NCI-H1105 treated with DMSO at 0.1 percent for 48 hours (cell line): ENCODE results near the gene CDRT15.
"Not testable (repeated sequence)": the region's sequence is repeated elsewhere in the genome, so short reads cannot be mapped to it uniquely, and the experiment has no call there.

Source experiments
- DNase-seq: peaks from one replicate; lab custom pipeline; 2025; lab: John Stamatoyannopoulos, UW

Gene CDRT15

DNA sequence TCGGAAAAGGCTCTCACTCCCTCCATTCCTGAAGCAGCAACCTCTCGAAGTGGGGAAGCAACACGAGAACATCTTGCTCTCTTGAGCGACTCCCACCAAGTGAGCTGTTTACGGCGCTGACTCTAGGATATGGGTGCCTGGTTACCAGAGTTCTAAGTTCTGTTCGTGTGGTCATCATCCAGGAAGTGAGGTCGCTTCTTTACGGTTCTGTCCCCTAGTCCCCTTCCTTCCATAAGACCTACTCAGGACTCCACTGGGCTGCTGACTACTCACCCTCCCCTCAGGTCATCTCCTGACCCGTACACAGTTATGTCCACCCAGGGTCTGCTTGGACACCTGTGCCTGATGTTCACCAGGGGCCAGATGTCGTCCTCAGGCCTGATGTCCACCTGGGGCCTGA is at the start of gene CDRT15:
TSS of gene CDRT15 (minus strand) at position 101 of the 400 bp plus-strand sequence. CDS start at position 72, 29 bp downstream.
- DNase-seq = not testable (repeated sequence)

DNA sequence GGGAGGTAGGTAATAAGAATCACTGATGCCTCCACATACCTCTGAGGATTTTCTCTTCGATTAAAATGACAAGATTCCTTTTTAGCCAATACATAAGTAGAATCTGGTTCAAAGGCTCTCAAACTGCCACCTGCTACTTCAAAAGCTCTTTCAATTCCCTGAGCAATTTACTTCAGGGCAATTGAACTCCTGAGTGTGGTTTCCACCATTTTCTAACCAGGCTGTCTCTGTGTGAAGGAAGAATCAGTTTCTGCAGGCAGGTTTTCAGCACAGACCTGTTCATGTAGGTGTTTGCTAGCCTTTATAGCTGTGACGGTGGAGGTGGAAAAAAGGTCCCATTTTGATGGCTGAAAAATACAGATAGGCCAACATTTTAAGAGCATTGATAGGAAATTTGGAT is 46.1 kb upstream of the CDRT15 start:
- peak; percentile 14 for DNase-seq

DNA sequence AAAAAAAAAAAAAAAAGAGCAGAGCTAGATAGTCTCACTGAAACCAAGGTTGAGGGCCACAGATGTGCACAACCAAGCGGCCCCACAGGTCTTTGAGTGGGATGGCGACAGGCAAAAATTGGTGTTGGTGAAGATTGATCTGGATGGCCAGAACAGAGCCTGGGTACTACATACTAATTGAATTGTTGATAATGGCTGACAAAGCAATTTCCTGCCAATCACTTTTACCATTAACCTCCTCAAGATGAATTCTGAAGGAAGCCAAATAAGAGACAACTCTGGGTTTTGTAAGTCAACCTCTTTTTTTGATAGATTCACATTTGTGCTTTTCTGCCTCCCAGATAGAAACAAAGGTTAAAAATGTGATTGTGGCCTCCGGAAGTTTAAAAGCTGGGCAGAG is 44.9 kb upstream of the CDRT15 start:
- no peak for DNase-seq

DNA sequence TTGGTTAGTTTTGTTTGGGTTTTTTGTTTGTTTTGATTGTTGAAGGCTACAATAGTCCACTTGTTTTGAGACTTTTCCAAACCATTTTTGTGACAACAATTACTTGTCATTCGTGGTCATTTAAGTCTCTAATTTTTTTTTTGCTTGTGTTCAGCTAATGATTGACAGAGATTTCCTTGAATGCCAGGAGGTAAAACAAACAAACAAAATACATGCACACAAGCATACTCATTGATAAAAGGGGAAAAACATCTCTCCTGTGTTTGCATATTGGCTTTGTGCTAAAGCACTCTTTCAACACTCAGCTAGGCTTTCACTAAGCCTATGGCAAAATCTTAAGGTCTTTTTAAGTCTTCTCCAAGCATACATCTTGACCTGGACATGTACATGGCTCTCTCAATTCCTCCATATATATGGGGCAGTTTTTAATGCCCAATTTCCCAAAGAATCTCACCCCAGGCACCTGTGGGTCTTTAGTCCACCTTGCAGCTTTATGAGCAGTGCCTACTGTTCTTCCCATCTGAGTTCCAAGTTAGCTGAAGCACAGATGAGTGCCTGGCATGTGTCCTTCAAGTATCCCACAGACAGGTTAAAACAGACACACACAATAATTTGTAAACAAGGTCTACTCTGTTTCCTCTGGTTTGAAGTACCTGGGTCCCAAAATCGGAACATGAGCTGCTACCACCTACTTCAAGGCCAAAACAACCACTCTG is 40.0 kb upstream of the CDRT15 start:
- DNase-seq = no peak

DNA sequence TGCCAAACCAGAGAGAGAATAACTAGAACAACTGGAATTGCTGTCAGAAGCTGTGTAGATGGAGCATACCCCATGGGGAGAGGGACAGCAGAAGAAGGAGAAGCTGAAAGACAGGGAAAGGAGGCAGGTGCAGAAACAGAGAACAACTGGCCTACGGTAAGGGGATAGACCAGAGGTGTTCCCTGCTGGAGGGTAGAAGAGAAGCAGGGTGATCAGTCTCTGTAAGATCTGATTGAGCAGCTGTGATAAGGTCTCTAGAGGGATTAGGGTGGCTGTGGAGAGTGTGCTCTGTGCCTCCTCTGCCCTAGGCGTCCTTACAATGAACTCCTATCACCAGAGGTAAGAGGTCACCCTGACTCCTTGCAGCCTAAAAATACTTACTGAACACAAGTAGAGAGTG is 33.8 kb upstream of the CDRT15 start:
- no peak for DNase-seq

DNA sequence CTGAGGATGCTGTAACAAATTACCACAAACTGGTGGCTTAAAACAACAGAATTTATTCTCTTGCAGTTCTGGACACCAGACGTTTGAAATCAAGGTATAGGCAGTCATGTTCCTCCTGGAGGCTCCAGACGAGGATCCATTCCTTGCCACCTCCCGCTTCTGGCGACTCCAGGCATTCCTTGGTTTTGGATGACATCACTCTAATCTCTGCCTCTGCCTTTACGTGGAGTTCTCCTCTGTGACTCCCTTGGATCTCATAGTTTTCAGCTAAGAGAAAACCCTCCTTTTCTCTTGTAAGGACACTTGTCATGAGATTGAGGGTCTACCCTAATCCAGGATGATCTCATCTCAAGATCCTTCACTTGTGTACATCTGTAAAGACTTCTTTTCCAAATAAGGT is 32.8 kb upstream of the CDRT15 start:
- no peak for DNase-seq

DNA sequence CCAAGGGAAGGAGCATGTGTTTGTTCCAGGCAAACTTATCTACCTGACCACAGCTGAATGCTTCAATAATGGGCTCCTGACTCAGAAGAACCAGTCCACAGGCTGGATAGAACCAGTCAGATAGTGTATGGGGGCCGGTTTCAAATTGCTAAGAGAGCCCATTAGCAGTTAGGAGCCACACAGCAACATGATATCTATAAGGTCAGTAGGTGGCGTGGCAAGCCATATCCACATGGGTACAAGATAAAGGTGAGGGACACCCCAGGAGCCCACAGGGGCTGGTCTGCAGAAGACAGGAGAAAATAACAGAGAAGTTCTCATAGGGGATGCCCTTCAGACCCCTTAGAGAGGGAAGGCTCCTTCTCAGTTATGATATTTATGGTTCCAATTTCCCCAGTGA is 31.6 kb upstream of the CDRT15 start:
- no peak for DNase-seq

DNA sequence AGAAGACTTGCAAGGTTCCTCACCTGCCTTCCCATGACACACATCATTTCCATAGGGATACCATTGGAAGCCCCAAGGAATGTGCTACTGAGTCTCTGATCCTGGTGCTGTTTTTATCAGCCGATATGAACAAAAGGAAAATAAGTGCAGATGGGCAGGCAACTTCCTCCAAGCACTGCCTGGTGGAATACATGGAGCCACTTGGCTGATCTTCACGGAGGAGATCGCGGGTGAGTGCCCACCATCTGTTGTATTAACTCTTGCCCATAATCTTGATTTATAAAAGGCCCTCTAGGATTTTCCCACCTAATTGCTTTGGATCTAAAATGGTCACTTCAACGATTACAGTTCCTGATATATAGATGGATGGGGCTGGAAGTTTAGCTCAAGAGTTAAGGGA is 24.7 kb upstream of the CDRT15 start:
- DNase-seq = no peak

DNA sequence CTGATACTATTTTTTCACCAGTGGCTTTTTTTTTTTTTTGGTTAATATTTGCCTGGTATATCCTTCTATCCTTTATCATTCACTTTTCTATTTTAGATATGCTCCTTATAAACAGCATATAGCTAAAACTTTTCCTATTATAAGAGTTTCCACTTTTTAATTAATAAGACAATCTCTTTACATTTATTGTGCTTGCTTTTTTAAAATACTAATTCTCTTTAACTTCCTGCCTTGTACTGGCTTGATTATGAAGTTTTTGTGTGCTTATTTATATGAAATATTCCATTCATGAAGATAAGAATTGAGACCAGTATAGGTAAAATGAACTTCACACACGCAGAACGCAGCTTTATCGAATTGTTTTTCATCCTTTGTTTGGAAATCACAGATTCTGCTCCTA is 9.0 kb upstream of the CDRT15 start:
- DNase-seq = no peak

DNA sequence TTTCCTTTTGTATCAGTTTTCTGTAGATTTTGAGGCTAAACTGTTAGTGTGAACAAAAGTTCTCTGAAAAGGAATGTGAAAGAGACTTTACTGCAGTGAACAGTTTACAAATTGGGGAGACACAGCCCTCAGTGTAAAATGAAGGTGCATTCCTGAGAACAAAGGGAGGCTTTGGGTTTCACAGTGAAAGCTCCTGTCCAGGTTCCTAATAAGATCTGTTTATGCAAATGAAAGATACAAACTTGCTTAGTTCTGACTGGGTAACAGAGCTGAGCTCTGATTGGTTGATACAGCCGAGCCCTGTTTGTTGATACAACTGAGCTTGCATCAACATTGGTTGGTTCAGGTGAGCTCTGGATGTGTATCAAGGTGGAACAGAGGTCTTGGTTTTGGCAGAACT is 8.3 kb upstream of the CDRT15 start:
- no peak for DNase-seq

DNA sequence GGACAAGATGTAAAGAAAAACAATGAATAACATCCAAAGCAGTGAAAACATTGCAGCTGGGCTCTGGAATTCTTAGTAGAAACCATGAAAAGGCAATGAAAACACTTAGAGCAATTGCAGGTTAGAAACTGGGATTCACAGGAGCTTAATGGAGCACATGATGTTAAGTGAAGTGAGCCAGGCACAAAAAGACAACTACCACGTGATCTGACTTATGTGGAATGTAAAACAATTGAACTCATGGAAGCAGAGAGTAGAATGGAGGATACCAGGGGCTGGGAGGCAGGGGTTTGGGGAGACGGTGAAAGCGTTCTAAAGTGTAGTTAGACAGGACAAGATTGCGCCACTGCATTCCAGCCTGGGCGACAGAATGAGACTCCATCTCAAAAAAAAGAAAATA is 2.6 kb upstream of the CDRT15 start:
- not testable (repeated sequence) for DNase-seq

DNA sequence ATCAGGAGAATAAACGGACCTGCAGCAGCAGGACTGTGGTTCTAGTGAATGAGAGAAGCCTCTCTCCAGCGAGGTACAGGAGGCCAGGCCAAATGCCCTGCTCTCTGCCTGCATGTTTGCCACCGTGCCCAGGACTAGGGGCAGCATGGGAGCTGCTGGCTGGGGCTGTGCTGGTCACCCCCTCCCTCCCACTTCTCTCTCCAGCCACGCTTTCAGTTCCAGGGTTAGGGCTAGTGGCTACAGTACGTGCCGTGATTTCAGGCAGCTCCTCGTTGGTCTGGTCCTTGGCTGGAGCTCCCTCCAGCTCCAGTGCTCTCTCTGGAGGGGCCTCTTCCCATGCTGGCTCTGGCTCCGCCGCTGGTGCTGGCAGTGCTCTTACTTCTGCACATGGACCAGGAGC is 630 bp downstream of the CDRT15 start:
- DNase-seq = not testable (repeated sequence)

DNA sequence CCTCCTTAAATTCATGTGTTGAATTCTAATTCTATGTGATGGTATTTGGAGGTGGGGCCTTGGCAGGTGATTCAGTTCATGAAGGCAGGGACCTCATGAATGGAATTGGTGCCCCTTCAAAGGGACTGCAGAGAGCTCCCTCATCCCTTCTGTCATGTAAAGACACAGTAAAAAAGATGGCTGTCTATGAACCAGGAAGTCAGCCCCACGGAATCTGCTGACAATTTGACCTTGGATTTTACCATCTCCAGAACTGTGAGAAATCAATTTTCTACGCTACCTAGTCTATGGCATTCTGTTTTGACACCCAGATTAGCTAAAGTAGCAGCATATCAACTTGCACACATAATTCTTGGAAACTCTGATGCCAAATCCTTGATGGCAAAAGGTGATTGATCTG is 1.6 kb downstream of the CDRT15 start:
- not testable (repeated sequence) for DNase-seq

DNA sequence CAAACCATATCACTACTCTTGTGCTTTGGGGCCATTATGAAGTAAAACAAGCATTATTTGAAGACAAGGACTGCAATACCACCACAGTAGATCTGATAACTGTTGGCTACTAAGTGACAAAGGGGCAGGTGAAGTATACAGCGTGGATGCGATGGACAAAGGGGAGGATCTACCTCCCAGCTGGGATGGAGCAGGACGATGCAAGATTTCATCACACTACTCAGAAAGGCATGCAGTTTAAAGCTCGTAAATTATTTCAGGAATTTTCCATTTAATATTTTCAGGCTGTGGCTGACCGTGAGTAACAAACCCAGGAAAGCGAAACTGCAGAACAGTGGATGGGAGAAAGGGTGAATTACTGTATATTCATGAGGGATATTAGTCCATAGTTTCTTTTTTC is 5.5 kb downstream of the CDRT15 start:
- not testable (repeated sequence) for DNase-seq

DNA sequence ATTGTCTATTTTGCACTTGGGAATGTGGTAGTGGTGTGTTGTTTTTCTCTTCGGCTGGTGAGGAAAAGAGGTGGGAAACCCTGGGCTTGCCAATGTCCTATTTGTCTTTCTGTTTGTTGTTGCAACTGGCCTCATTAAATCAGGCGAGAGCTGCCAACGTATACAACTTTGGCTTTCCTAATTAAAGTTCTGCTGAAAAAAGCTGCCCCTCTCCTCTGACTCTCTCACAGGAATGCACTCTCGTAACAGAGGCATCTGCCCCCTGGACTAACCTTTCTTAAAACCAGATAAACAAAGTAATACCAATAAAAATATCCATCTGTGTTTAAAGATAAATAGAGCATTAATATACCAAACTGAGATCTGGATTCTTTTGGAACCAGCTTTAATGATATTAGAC is 7.8 kb downstream of the CDRT15 start:
- DNase-seq = no peak

DNA sequence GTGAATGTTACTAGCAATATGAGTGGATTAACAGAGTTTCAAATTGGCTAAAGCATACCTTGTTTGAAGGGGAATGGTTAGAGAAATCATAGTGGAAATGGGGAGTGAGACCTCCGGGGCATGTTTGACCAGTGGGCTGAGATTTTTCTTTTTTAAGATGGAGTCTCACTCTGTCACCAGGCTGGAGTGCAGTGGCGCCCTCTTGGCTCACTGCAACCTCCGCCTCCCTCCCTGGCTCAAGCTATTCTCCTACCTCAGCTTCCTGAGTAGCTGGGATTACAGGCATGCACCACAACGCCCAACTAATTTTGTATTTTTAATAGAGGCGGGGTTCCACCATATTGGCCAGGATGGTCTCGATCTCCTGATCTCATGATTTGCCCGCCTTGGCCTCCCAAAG is 9.6 kb downstream of the CDRT15 start:
- no peak for DNase-seq

DNA sequence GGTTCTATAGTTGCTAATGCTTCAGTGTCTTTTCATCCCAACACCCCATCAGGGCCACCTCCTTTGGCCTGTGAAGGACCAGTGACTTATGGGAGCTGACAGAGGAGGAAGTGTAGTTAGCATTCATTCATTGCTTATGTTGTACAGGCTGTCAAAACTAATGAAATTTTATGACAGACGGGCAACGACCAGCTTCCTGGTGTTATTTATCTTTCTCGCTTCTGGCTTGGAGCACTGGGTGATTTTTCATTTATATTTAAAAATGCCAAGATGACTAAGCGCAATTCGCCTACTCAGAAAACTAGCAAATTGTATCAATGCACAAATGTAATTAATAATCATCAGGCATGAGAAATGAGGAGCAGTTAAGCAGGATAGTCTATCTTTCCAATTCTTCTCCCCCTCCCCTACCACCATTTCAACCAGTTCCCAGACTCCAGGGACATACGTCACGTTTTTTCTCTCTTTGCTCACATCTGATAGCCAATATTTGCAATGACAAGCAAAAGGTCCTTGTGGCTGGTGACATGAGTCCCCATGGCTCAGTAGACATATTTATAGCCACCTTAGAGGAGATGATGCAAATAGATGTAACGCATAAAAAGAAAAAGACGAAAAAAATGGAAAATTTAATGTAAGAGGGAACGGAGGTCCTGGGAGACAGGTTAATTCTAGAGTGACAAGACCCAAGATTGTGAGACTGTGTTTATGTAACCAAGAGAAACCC is 11.2 kb downstream of the CDRT15 start:
- no peak for DNase-seq

DNA sequence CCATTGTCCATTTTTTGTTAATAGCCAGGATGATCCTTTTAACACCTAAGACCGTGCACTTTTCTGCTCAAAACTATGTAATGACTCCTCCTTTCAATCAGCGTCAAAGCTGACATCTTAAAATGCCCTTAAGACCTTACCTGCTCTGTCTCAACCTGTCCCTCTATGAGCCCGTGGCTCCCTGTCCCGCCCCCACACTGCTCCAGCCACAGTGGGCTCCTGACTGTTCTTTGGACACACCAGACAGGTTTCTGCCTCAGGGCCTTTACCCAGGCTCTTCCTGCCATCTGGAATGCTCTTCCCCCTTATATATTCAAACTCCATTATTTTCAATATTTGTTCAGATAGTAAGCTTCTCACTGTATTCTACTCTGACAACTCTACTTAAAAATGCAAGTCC is 14.1 kb downstream of the CDRT15 start:
- DNase-seq = no peak

DNA sequence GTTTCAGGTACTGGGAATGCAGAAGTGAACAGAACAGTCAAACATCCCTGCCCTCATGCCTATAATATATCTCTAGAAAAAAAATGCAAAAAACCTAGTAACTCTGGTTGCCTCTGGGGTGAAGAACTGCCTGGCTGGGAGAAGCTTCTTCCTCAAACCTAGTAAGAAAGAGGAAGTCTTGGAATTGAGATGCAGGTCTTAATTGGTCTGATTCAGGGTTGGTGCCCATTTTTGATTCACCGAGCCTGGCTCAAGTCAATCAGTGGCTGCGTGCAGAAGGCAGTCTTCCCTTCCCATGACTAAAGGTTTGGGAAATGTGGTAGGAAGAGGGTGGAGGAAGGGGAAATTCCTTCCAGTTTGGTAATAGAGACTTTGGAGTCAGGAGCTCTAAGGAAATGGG is 22.4 kb downstream of the CDRT15 start:
- no peak for DNase-seq

DNA sequence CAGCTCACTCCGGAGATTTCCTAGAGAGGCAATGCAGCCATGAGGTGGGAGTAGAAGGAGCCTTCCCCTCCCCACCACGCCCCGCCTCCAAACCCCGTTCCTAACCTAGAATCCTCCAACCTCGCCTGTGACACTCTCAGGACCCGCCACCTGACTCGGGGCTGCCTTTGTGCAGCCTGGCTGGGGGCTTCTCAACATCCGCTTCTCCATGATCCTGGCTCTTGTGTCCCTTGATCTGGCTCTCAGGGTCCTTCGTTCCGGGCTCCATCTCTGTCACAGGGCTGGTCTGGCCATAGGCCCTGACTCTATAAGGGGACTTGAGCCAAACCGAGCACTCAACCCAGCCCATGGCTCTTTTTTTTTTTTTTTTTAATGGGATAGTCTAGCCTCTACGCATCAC is 24.3 kb downstream of the CDRT15 start:
- DNase-seq = no peak

DNA sequence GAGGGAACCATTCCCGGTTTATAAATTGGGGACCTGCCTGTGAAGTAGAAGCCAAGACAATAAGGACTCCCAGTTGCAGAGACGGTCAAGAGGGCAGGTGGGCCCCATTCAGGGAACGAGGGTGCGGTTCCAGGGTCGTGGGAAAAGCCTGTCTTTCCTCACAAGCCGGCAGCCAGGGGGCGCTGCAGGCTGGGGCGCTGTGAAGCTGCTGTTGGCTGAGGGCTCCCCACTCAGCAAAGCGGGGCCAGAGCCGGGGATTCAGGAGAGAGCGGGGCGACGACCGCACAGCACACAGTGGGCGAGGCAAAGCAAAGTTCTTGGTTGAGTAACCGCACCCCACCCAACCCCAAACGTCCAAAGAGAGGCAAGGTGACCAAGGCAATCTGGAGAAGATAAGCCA is 24.9 kb downstream of the CDRT15 start:
- no peak for DNase-seq

DNA sequence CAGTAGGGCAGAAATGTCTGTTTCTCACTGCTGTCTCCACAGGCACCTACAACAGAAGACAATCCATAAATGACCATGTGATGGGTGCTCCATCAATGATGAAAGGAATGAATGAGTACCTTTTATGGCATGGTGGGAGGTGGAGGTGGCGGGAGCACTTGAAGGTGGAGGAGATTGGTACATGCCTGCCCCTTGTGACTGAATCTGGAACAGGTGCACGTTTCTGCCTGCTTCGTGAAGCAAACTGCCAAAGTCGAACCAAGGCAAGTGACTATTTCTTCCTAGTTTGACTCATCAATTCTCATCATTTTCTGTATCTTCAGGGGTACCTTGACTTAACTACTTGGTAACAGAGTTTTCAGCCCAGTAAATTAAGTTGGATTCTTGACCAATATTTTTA is 25.4 kb downstream of the CDRT15 start:
- DNase-seq = no peak

DNA sequence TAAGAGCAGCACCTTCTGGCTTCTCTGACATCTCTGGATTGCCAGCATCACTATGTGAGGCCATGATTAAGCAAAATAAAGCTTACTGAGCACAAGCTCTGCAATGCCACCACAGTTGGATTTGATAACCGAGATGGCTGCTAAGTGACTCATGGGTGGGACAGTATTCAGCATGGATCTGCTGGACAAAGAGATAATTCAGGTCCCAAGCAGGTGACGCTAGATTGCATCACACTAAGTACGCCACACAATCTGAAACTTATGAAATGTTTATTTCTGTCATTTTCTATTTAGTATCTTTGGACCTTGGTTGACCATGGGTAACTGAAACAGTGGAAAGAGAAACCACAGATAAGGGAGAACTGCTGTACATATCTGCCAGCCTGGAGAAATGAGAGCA is 27.4 kb downstream of the CDRT15 start:
- DNase-seq = no peak

DNA sequence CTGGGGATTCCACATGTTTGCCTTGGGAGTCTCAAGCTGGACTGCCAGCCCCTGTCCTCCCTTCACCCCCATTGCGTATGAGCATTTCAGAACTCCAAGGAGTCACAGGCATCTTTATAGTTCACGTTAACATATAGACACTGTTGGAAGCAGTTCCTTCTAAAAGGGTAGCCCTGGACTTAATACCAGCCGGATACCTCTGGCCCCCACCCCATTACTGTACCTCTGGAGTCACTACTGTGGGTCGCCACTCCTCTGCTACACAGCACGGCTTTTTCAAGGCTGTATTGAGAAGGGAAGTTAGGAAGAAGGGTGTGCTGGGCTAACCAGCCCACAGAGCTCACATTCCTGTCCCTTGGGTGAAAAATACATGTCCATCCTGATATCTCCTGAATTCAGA is 28.9 kb downstream of the CDRT15 start:
- DNase-seq = no peak
